Jurkat, Clone E6-1 (cell line): Measurements from ENCODE around the gene BCL7A.

ENCODE experiments used
- DNase-seq: peaks from one replicate; pipeline ENCODE4 v3.0.0-alpha.2; 2011; ENCODE audit warnings: low read depth, low spot score
- H3K4me3 ChIP-seq: 2 replicates; pipeline ENCODE4 v1.5.1; 2011; ENCODE audit warnings: mild to moderate bottlenecking, low read length, control low read depth, moderate library complexity

The BCL7A gene

DNA sequence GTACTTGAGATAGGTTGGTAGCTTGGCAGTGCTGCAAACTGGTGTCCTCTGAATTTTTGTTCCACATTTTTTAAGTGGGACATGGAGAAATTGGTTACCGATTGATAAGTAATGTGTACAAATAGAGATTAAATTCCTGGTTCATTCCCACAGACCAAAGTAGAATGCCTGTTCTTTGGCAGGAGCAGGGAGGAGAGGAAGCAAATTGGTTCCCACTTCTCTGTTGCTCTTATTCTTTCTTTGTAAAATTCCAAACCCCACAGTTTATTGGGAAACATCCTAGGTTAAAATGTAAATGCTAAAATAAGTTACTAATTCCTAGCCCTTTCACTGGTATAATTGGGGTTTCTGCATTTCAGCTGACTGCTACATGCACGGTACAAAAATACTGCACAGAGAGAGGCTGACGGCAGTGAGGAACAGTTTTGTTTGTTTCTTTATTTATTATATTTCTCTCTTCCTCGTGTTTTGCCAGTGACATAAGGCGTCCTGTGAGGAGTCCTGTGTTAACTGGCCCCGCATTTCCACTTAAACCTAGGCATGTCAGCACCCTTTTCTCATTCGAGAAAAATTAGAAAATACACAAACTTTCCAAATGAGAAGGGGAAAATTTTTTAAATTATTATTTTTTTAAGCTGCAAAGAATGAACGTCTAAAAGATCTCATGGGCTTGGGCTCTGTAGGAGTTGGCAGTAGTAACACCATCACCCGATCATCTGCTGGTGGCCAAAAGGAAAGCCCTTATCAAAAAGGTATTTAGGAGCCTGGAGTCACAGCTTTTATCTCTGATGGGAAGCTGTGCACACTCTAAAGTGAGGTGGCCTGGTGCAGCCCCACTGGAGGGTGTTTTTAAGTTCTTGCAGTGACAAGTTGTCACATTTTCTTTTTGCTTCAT is 25.4 kb upstream of the BCL7A start:
- no peak for DNase-seq
- no peak overlapping the region for H3K4me3 ChIP-seq

DNA sequence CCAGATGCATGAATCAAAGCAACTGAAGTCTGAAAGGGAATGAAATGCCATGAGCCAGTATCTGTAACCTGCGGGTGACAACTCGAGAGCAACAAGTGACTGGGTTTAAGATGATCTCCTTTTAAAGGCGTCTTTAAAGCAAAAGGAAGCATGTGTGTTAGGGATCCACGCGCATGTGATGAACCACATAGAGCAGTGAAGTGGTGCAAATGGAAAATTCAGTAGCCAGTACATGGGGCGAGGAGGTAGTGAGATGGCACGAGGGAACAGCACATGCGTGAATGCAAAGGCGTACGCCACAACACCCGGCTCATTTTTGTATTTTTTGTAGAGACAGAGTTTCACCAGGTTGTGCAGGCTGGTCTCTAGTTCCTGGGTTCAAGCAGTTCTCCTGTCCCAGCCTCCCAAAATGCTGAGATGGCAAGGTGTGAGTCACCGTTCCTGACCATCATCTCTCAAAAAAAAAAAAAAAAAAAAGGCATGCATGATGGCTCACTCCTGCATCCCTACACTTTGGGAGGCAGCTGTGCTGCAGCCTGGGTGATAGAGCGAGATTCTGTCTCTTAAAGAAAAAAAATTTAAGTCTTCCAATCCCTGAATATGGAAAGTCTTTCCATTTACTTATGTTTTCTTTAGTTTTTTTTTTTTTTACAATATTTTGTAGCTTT is 24.6 kb upstream of the BCL7A start:
- no peak overlapping the region for H3K4me3 ChIP-seq
- no peak for DNase-seq

DNA sequence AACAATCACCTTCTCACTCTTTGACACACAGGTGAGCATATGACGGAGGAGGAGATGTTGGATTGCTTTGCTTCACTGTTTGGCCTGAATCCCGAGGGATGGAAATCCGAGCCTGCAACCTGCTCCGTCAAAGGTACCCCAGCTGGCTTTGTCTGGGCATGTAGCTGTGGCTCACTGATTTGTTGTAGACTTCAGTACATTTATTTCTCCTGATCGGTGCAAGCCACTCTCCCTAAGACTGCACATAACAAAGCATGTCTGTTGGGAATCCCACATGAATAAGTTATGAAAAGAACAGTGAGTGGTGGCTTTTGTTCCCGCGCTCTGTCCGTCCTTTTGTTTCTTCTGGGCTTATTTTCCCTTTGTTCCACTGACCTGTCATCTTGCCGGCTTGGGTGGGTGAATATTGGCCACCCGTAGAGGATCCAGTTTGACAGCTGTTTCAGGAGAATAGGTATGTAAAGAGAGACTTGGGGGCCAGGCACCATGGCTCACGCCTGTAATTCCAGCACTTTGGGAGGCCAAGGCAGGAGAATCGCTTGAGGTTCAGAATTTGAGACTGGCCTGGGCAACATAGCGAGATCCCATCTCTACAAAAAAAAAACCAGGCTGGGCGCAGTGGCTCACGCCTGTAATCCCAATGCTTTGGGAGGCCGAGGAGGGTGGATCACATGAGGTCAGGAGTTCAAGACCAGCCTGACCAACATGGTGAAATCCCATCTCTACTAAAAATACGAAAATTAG is 20.0 kb upstream of the BCL7A start:
- no peak overlapping the region for H3K4me3 ChIP-seq

DNA sequence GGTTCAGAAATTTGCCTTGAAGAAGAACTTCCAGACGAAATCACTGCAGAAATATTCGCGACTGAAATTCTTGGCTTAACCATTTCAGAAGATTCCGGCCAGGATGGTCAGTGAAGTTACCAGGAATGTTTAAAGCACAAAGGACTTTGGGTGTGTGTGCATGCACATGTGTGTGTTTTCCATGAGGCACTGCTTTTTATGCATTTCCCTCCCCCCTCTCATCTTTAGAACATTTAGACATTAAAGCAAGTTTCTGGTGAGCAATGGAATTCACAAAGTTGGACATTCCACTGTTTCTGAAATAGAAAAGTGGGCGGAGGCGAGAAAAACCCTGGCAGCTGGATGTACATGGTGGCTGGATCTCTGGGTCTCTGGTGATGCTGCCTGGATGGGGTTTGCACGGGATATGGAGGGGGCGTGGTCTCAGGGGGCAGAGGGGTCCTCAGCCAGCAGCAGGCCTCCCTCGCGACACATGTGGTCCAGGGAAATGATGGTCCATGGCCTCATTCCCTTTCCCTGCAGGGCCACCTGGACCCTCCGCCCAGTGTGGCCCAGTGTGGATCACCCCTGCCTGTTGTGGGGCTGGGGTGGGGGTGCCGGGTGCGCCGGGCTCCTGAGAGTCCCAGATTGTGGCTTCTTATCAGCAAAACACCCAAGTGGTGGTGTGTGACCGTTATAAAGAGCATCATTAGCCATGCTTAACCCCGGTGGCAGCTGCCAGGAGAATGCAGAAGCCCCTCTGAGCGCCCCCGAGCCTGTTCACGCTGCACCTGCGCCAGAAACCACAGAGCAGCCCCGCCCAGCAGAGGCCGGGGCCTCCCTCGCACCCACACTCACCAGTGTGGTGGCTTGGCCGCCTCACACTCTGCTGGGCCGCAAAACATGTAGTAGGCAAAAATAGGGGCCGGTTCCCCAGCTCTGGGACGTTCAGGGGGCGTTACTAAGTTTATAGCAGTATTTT is 17.8 kb upstream of the BCL7A start:
- peak overlapping the region; percentile 52 for H3K4me3 ChIP-seq
- DNase-seq: peak; percentile 97

More for the DNA sequence above, 20.0 kb upstream of the BCL7A start:
- no peak for DNase-seq

DNA sequence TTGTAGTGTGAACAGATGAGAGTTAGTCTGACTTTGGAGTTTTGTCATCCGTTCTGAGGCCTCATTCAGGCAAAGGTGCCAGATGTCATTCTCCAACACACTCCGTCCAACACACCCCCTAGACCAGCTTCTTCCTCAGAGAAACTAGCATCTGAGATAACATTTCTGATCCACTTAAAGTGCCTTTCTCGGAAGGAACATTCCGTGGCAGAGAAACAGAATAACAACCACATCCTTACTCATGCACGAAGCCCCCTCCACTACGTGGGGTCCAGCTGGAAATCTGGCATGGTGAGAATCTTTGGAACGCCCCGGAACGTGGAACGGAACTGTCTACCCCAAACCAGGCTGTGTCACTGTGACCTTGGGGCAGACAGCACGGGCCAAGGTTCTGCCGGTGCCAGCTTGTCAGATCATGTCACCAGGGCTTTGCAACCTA is 17.0 kb upstream of the BCL7A start:
- peak overlapping the region; percentile 52 for H3K4me3 ChIP-seq

DNA sequence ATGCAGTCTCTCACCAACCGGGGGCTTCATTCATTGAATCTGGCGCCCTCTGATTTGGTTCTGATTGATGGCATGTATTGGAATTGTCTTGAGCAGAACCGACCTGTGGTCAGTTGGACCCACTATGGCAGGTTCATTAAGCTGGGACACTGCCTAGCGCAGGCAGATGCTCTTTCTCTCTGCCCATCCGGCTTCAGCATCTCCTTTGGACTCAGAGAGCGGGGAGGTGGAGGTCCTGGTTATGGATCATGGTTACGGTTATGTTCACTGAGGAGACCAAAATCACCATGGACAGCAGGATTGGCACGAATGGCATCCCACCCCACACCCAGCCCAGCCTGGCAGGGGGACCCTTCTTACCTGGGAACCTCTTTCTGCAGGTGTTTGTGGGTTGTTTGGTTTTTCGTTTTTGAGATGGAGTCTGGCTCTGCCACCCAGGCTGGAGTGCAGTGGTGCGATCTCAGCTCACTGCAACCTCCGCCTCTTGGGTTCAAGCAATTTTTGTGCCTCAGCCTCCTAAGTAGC is 16.4 kb upstream of the BCL7A start:
- peak; percentile 63 for DNase-seq
- H3K4me3 ChIP-seq: peak overlapping the region; percentile 52

More for the DNA sequence above, 17.0 kb upstream of the BCL7A start:
- DNase-seq: no peak

DNA sequence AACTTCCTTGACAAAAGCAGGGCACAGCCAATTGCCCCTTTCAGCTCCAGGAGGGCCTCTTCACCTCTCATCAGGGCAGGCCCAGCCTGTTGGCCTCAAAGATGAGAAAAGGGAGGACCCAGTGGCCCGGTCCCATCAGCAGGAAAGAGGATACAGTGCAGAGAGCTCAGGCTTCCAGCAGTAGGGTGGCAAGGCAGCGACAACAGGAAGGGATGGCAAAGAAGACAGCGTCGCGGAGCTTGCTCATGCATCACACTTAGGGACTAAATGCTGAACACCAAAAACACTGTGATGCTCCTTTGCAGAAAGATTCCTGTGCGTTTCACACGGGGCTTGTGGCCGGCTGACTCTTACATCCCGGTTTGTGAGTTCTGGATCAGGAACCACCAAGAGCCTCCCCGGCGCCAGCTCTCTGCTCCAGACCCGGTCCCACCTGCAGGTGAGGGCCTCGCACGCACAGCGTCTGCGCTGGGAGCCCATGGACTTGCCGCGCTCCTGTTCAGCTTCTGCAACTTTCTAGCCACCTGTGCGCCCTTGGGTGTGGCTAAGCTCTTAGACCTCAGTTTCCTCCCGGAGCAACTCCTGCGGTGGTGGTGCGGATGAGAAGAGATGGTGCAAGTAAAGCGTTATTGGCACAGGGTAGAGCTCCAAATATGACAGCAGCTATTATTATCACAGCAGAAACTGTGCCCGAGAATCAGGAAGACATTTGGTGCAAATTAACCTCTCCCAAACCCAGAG is 15.3 kb upstream of the BCL7A start:
- peak; percentile 95 for DNase-seq
- H3K4me3 ChIP-seq: peak overlapping the region; percentile 52

DNA sequence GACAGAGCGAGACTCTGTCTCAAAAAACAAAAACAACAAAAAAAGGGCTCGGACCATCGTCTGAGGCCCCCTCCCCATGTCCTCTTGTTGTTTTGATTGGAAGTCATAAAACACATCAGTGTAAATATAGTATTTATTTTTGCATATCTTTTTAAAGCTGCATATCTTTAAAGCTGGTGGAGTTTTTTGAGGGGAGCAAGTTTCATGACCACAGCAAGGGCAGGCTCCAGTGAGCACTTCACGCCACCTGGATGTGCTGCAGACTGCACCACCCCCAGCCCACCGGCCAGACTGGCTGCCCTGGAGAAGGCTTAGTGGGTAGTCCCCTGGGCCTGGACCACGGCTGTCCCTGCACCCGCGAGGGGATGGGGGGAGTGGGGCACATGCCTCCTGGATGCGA is 11.9 kb upstream of the BCL7A start:
- DNase-seq: no peak
- H3K4me3 ChIP-seq: no peak overlapping the region

DNA sequence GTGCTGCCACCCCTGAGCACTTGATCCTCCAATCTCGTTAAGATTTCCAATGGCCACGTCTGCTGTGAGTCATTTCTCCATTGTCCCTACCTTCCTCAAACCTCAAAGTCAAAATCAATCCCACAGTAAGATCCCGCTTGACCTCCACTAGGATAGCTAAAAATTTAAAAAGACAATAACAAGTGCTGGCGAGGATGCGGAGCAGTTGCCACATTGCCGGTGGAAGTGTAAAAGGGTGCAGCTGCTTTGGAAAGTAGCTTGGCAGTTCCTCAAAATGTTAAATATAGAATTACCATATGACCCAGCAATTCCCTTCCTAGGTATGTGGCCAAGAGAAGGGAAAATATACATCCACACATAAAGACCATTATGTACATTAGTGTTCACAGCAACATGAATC is 9.5 kb upstream of the BCL7A start:
- no peak overlapping the region for H3K4me3 ChIP-seq
- DNase-seq: no peak

DNA sequence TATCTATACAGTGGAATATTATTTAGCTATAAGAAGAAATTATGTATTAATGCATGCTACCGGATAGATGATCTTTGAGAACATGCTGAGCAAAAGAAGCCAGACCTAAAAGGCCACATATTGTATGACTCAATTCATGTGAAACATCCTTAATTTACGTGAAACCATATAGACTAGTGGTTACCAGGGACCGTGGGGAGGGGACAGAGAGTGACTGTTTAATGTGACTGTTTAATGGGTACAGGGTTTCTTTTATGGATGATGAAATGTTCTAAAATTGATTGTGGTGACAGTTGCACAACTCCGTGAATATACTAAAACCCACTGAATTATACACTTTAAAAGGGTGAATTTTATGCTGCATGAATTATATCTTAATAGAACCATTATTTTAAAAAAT is 8.5 kb upstream of the BCL7A start:
- no peak for DNase-seq
- no peak overlapping the region for H3K4me3 ChIP-seq

DNA sequence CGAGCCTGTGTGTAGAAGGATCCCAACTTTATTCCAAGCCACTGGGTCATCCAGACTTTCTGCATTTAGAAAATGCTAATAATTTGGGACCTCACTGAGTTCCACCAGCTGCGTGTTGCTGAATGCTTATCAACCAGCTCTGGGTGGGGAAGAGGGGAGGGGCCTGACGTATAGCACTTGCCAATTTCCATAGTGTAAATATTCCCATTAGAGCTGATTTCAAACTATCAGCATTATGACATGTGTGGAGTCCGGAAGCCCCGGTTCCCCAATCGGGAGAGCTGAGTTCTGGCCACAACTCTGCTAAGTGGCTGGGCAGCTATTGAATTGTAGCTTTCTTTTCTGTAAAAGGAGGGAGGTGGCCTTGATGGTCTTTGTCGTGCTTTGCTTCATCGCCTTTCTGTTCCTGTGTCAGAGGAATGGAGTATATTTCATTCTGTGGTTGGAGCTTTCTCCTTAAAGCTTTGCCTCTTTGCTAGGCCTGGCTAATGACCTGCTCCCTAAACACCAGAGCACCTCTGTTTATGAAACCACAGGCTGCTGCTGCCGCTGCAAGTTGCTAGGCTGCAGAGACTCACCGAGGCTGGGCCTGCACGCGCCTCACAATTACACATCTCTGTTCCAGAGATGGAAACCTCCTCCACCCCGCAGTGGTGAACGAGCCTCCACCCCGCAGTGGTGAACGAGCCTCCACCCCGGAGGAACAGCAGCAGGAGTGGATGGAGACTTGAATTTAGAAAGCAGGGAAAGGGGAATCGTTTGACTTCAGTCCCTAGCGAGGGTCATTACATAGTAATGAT is 7.7 kb upstream of the BCL7A start:
- DNase-seq: peak; percentile 60
- peak overlapping the region; percentile 28 for H3K4me3 ChIP-seq

DNA sequence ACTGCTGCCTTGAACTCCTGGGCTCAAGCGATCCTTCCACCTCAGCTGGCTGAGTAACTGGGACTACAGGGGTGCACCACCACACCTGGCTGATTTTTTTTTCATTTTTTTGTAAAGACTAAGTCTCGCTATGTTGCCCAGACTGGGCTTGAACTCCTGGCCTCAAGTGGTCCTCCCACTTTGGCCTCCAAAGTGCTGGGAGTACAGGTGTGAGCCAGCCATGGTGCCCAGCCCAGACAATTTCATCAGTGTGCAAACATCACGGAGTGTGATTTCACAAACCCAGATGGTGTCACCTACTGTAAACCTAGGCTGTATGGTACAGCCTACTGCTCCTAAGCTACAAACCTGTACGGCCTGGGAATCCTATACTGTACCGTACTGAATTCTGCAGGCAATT is 6.9 kb upstream of the BCL7A start:
- no peak overlapping the region for H3K4me3 ChIP-seq

DNA sequence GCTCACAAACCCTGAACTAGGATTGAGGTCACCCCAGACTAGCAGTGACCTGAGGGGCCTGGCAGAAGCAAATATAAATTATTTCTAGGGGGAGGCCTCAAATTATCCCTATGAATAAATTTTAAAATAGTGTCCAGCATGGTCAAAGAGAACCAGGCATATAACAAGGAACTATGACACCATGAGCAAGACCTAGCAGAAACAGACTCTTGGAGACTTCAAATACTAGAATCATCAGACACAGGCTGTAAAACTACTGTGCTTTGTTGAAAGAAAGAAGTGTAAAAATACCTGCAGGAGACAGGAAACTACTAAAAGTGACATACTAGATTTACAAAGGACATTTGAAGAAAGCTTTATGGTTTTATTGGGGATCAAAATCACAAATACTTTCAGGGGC is 3.2 kb upstream of the BCL7A start:
- DNase-seq: no peak
- H3K4me3 ChIP-seq: no peak overlapping the region

More for the DNA sequence above, 6.9 kb upstream of the BCL7A start:
- no peak for DNase-seq

DNA sequence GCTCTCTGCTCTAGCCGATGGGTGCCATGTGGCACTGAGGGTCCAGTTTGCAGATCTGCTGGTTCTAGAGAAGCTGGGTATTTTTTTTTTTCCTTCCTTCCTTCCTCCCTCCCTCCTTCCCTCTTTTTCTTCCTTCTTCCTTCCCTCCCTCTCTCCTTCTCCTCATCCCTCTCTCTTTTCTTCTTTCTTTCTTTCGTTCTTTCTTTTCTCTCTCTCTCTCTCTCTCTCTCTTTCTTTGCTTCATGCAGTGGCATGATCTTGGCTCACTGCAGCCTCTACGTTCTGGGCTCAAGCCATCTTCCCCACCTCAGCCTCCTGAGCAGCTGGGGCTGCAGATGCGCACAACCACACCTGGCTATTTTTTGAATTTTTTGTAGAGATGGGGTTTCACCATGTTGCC is 2.7 kb upstream of the BCL7A start:
- H3K4me3 ChIP-seq: no peak overlapping the region
- no peak for DNase-seq

DNA sequence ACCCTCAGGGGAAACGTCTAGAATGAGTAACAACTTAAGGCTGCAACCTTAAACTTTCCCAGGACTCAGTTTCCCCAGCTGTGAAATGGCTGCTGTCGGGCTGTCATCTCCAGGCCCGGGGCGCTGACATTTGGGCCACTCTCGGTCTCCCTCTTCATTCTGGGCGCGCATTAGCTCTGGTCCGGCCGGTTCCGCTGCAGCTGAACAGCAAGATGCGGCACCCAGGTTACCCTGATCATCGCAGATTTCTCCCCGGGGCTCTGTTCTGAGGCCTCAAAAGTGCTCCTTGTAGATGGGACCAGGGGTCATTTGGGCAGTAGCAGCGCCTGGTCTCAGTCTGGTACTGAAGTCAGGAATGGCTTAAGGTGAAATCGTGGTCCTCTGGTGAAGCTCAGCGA is 890 bp upstream of the BCL7A start:
- DNase-seq: no peak
- H3K4me3 ChIP-seq: peak overlapping the region; percentile 66

DNA sequence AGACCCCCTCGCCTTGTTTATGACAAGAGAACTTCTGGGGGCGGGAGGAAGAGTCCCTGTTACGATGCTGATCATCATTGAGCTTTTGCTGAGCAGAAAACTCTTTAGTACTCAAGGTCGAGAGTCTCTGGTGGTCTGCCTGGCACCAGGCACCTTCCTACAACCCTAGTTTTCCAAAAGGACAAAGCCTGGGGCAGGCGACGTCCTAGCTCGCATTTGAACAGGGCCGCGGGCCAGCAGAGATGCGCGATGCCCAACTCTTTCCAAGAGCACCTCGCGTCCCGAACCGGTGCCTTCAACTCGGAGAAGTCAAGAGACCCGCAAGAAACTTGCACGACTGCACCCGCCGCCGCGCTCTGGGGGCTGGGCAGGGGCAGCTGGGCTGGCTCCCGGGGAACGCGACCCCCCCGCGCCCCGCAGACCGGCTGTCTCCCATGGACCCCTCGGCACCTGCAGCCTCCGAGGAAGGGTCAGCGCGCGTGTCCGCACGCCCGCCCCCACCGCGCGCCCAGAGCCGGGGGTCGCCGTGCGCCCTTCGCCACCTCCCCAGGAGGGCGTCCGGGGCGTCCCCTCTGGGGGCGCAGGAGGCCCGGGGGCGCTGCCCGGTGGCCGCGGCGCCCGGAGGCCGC is 377 bp upstream of the BCL7A start:
- DNase-seq: no peak

More for the DNA sequence above, 377 bp upstream of the BCL7A start:
- peak overlapping the region; percentile 66 for H3K4me3 ChIP-seq
